DND-41 (cell line): Measurements from ENCODE around the gene ITPR2.

Experiments used
- ATAC-seq: fragments of 200-7000 bp; cut with Tn5 transposase; 3 replicates; pipeline ENCODE4 v1.9.1; 2021; ENCODE audit warnings: low read depth; ENCODE audit not compliant: insufficient read depth
- DNase-seq: peaks from one replicate; pipeline ENCODE4 v3.0.0-alpha.2; 2020
- H2AFZ ChIP-seq: 2 replicates; pipeline ENCODE4 v1.6.0; 2012; ENCODE audit warnings: low read depth, low read length
- H3K27ac ChIP-seq: 2 replicates; pipeline ENCODE4 v1.5.1; 2012; ENCODE audit warnings: low read length, inconsistent platforms
- H3K27me3 ChIP-seq: fragments of 200-600 bp; sonication (generic); 2 replicates; pipeline ENCODE4 v1.6.0; 2012; ENCODE audit warnings: low read length, mild to moderate bottlenecking, inconsistent platforms; ENCODE audit not compliant: insufficient read depth, poor library complexity
- H3K36me3 ChIP-seq: 2 replicates; pipeline ENCODE4 v1.5.1; 2012; ENCODE audit warnings: low read length, inconsistent platforms; ENCODE audit not compliant: insufficient read depth
- H3K4me1 ChIP-seq: 2 replicates; pipeline ENCODE4 v1.5.1; 2012; ENCODE audit warnings: mild to moderate bottlenecking, low read length; ENCODE audit not compliant: insufficient read depth
- H3K4me2 ChIP-seq: 2 replicates; pipeline ENCODE4 v1.6.0; 2012; ENCODE audit warnings: mild to moderate bottlenecking, moderate library complexity, low read length, inconsistent platforms; ENCODE audit not compliant: insufficient read depth
- H3K4me3 ChIP-seq, 2 experiments: fragments of 200-600 bp in 1 of 2; shearing (Covaris generic) in 1 of 2; 2 replicates each; pipeline ENCODE4 v1.5.1; 2012 to 2016; ENCODE audit warnings: inconsistent platforms in 2 of 2, low read length in 2 of 2, mild to moderate bottlenecking in 2 of 2, low read depth in 1 of 2, moderate library complexity in 1 of 2
- H3K79me2 ChIP-seq: 2 replicates; pipeline ENCODE4 v1.6.0; 2012; ENCODE audit warnings: low read length, inconsistent platforms; ENCODE audit not compliant: insufficient read depth
- H3K9ac ChIP-seq: 2 replicates; pipeline ENCODE4 v1.6.0; 2012; ENCODE audit warnings: low read depth, mild to moderate bottlenecking, inconsistent platforms, low read length, moderate library complexity
- H3K9me3 ChIP-seq: 2 replicates; pipeline ENCODE4 v1.5.1; 2012; ENCODE audit warnings: low read length, moderate library complexity, mild to moderate bottlenecking, inconsistent platforms; ENCODE audit not compliant: insufficient read depth, severe bottlenecking
- H4K20me1 ChIP-seq: 2 replicates; pipeline ENCODE4 v1.6.0; 2012; ENCODE audit warnings: low read length; ENCODE audit not compliant: insufficient read depth
- EZH2 ChIP-seq: IDR thresholded peaks from 3 replicates; pipeline ENCODE4 v1.6.1; 2012; ENCODE audit warnings: borderline replicate concordance, low read depth, mild to moderate bottlenecking, moderate library complexity, low read length, inconsistent platforms; ENCODE audit not compliant: severe bottlenecking
- TF ChIP-seq, protein P1 (sequence below): IDR thresholded peaks from 2 replicates; pipeline ENCODE4 v1.5.1; 2012; ENCODE audit warnings: borderline replicate concordance, low read length, moderate library complexity, mild to moderate bottlenecking; ENCODE audit not compliant: poor library complexity, severe bottlenecking; ENCODE audit errors: extremely low read depth

ITPR2 gene

DNA sequence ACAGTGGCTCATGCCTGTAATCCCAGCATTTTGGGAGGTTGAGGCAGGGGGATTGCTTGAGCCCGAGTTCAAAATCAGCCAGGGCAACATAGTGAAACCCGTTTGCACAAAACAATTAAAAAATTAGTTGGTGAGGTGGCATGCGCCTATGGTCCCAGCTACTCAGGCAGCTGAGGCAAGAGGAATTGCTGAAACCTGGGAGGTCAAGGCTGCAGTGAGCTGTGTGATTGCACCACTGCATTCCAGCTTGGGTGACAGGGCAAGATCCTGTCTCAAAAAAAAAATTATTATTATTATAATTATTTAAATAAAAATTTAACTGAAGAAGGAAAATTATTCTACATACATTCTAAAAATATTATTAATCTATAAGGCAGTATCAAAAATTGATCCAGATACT is 164.1 kb downstream of the ITPR2 start:
- Histone ChIP-seq H3K9me3 (no peaks in the 10 kb centered on the region), H3K4me1 (no peaks in the 10 kb centered on the region), H3K9ac (no peak overlapping the region), H3K27ac (no peak overlapping the region), H2AFZ (no peak overlapping the region), H3K27me3 (no peaks in the 10 kb centered on the region), H3K4me2 (no peak overlapping the region), H4K20me1 (no peaks in the 10 kb centered on the region), H3K79me2 (no peaks in the 10 kb centered on the region), H3K4me3 (no peak overlapping the region), H3K36me3 (peaks cover 21% of the 10 kb centered on the region; the same call in 1 of the 2 replicates)
- DNase-seq (no peak), ATAC-seq (no peak)
- TF ChIP-seq, protein P1, sequence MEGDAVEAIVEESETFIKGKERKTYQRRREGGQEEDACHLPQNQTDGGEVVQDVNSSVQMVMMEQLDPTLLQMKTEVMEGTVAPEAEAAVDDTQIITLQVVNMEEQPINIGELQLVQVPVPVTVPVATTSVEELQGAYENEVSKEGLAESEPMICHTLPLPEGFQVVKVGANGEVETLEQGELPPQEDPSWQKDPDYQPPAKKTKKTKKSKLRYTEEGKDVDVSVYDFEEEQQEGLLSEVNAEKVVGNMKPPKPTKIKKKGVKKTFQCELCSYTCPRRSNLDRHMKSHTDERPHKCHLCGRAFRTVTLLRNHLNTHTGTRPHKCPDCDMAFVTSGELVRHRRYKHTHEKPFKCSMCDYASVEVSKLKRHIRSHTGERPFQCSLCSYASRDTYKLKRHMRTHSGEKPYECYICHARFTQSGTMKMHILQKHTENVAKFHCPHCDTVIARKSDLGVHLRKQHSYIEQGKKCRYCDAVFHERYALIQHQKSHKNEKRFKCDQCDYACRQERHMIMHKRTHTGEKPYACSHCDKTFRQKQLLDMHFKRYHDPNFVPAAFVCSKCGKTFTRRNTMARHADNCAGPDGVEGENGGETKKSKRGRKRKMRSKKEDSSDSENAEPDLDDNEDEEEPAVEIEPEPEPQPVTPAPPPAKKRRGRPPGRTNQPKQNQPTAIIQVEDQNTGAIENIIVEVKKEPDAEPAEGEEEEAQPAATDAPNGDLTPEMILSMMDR: no peak
- no peak for TF ChIP-seq EZH2

DNA sequence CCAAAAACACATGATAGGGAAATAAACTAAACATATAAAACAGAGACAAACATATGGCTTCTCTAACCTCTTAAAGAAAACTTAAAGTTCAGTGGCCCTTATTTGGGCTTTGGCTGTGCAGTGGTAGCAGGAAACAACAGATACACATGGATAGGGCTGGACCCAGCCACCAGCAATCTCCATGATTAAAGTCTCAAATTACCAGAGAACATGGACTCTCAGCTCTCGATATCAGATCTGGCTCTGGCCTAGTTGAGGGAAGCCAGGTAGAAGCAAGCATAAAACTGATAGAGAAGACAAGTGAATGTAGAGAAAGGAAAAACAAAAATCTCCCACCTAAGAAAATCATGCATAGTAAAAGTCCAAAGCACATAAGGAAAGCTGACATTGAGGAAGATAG is 164.8 kb downstream of the ITPR2 start:
- no peaks in the 10 kb centered on the region for H3K9me3 ChIP-seq
- DNase-seq: no peak
- H4K20me1 ChIP-seq: no peaks in the 10 kb centered on the region
- H2AFZ ChIP-seq: no peak overlapping the region
- no peak overlapping the region for H3K9ac ChIP-seq
- H3K4me1 ChIP-seq: no peaks in the 10 kb centered on the region
- no peaks in the 10 kb centered on the region for H3K79me2 ChIP-seq
- no peaks in the 10 kb centered on the region for H3K27me3 ChIP-seq
- no peak for ATAC-seq
- TF ChIP-seq, protein P1: no peak
- TF ChIP-seq EZH2: no peak
- no peak overlapping the region for H3K27ac ChIP-seq
- no peak overlapping the region for H3K4me3 ChIP-seq
- no peak overlapping the region for H3K4me2 ChIP-seq
- H3K36me3 ChIP-seq: peaks cover 26% of the 10 kb centered on the region

DNA sequence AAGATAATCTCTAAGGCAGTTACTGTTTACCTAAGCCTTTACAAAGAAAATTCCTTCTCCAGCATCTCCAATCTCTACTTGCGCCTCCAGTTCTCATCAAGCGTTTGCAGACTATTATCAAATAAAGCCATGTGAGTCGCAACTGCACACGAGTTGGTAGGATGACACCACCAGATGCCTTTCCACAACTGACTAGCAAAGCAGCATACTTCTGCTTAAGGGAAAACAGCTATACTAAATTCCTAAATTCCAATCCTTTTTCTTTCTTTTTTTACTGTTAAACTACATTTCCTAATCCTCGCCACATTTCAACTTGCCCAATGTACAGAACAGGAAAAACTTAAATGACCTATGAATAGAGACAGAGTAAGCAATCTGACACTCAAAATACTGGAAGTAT is 166.7 kb downstream of the ITPR2 start:
- TF ChIP-seq, protein P1: no peak
- TF ChIP-seq EZH2: no peak
- no peak for ATAC-seq
- Histone ChIP-seq H3K4me2 (no peak overlapping the region), H3K4me3 (no peak overlapping the region), H3K27ac (no peak overlapping the region), H3K9me3 (no peaks in the 10 kb centered on the region), H3K36me3 (peaks cover 39% of the 10 kb centered on the region), H3K27me3 (no peaks in the 10 kb centered on the region), H2AFZ (no peak overlapping the region), H3K79me2 (no peaks in the 10 kb centered on the region), H3K4me1 (no peaks in the 10 kb centered on the region), H3K9ac (no peak overlapping the region), H4K20me1 (no peaks in the 10 kb centered on the region)
- DNase-seq: no peak

DNA sequence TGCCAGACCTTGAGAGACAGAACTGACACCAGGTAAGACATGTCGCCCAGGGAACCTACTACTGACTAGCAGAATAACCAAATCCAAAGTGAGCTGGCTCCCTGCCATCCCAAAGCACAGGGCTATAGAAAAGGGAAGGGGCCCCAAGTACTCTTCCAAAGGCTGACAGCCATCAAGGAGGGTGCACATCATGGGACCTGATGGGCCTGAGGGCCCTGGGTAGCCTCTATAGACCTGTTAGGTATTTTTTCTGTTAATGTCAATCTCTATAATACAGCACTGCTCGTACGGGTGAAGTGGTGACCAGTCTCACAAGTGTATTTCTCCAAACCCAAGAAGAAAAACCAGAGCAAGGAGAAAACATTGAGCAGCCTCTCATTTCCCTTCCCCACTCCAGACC is 171.6 kb downstream of the ITPR2 start:
- H3K27ac ChIP-seq: no peak overlapping the region
- peaks cover 64% of the 10 kb centered on the region for H3K36me3 ChIP-seq
- no peak overlapping the region for H2AFZ ChIP-seq
- H3K4me2 ChIP-seq: no peak overlapping the region
- no peaks in the 10 kb centered on the region for H3K4me1 ChIP-seq
- no peaks in the 10 kb centered on the region for H4K20me1 ChIP-seq
- DNase-seq (no peak), ATAC-seq (no peak)
- H3K79me2 ChIP-seq: no peaks in the 10 kb centered on the region
- H3K9ac ChIP-seq: no peak overlapping the region
- no peak for TF ChIP-seq EZH2
- no peaks in the 10 kb centered on the region for H3K9me3 ChIP-seq
- H3K27me3 ChIP-seq: no peaks in the 10 kb centered on the region
- H3K4me3 ChIP-seq: no peak overlapping the region
